Panc1 (cell line): ENCODE measurements around the gene TMEM165. TPM values are rescaled to one million over a fixed set of nuclear protein-coding genes. Genes with fewer than 3 reads are reported as not detected.

Source experiments
- ATAC-seq: fragments of 200-7000 bp; cut with Tn5 transposase; 2 replicates; pipeline ENCODE4 v1.9.1; 2020; ENCODE audit warnings: mild to moderate bottlenecking, moderate library complexity
- BruUV-seq: library from RNA; stranded (reverse); fragments of 400-500 nt; replicated peaks from 2 replicates; lab custom pipeline; 2021; lab: Mats Ljungman, UMichigan
- CTCF ChIA-PET: fragments of 300-600 bp; sonication (Branson Sonifier 250); formaldehyde crosslinking; loops from one replicate; lab custom pipeline; 2022; ENCODE audit warnings: antibody characterized with exemption; lab: Charles Lee
- POLR2A ChIA-PET: fragments of 300-600 bp; sonication (Branson Sonifier 250); formaldehyde crosslinking; loops from one replicate; lab custom pipeline; 2022; ENCODE audit warnings: antibody characterized with exemption; lab: Charles Lee
- DNase-seq: peaks from one replicate; pipeline ENCODE4 v3.0.0-alpha.2; 2010; ENCODE audit warnings: low read depth, low spot score
- H3K27ac ChIP-seq: 2 replicates; pipeline ENCODE4 v1.5.1; 2011; ENCODE audit warnings: mild to moderate bottlenecking, low read length, inconsistent platforms
- H3K27me3 ChIP-seq: fragments of 200-500 bp; sonication (Bioruptor generic); 2 replicates; pipeline ENCODE4 v1.6.0; 2014; ENCODE audit warnings: low read length, inconsistent platforms; ENCODE audit not compliant: control insufficient read depth, insufficient read depth
- H3K36me3 ChIP-seq: fragments of 200-500 bp; sonication (Bioruptor generic); 2 replicates; pipeline ENCODE4 v1.5.1; 2014; ENCODE audit warnings: inconsistent platforms, mild to moderate bottlenecking, low read length, moderate library complexity; ENCODE audit not compliant: control insufficient read depth, insufficient read depth
- H3K4me1 ChIP-seq: 2 replicates; pipeline ENCODE4 v1.5.1; 2011; ENCODE audit warnings: inconsistent platforms, mild to moderate bottlenecking, low read length, moderate library complexity; ENCODE audit not compliant: control insufficient read depth, insufficient read depth
- H3K4me3 ChIP-seq, 2 experiments: 2 replicates each; pipeline ENCODE4 v1.5.1; 2011 to 2012; ENCODE audit warnings: low read depth in 2 of 2, low read length in 2 of 2, mild to moderate bottlenecking in 2 of 2, inconsistent platforms in 1 of 2, moderate library complexity in 1 of 2
- H3K9me3 ChIP-seq: fragments of 200-500 bp; sonication (Bioruptor generic); 2 replicates; pipeline ENCODE4 v1.5.1; 2014; ENCODE audit warnings: low read depth, mild to moderate bottlenecking, inconsistent platforms, low read length, moderate library complexity; ENCODE audit not compliant: control insufficient read depth, insufficient read depth
- CTCF ChIP-seq: fragments of 450-650 bp; IDR thresholded peaks from 2 replicates; pipeline ENCODE4 v1.5.1; 2017; ENCODE audit warnings: mild to moderate bottlenecking
- POLR2AphosphoS5 ChIP-seq: IDR thresholded peaks from 2 replicates; pipeline ENCODE4 v1.6.1; 2012; ENCODE audit warnings: mild to moderate bottlenecking, low read depth, low read length, moderate library complexity
- REST ChIP-seq, 2 experiments: IDR thresholded peaks; 2 replicates each; pipeline ENCODE4 v1.6.1; 2011 to 2012; ENCODE audit warnings: low read depth in 2 of 2, control low read depth in 1 of 2, low read length in 1 of 2, mild to moderate bottlenecking in 1 of 2, moderate library complexity in 1 of 2; ENCODE audit not compliant: insufficient read depth in 1 of 2
- SIN3A ChIP-seq: IDR thresholded peaks from 2 replicates; pipeline ENCODE4 v1.6.1; 2012; ENCODE audit warnings: low read depth, mild to moderate bottlenecking, low read length, moderate library complexity, borderline replicate concordance; ENCODE audit not compliant: insufficient read depth
- TCF7L2 ChIP-seq: IDR thresholded peaks from 2 replicates; pipeline ENCODE4 v1.6.1; 2011; ENCODE audit warnings: mild to moderate bottlenecking, low read depth, low read length, inconsistent platforms
- in situ Hi-C: cut with HindIII; loops from 2 replicates; pipeline ENCODE4 v1.10.0; 2016; ENCODE audit warnings: low sequenced_read_pairs, low pct_unique_long_range_greater_than_20kb
- intact Hi-C: fragments of 100-400 bp; cut with micrococcal nuclease; formaldehyde crosslinking; loops from one replicate; pipeline ENCODE4 v1.10.0; 2022; ENCODE audit not compliant: unreplicated experiment
- total RNA-seq: library from RNA; stranded (reverse); gene quantifications from one replicate; pipeline ENCODE4 v1.2.1, GENCODE V29; 2021; ENCODE audit not compliant: unreplicated experiment

TMEM165 gene
- total RNA-seq, 1 experiment from 2014 or later = 54.6 TPM

DNA sequence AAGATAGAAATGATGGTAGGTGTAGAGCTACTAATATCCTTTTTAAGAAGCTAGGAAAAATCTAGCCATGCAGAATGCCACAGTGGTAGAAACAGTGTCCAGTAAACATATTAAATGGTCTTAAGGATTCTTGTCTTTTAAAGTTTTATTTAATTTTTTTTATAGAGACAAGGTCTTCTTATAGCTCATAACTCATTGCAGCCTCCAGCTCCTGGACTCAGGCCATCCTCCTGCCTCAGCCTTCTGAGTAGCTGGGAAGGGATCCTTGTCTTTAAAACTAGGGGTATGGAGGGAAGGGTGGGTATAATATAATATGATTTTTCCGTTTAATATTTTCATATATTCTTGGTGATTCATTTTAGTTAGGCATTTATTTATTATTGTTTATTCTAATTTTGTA lies 3.8 kb downstream of the TMEM165 start:
- ChIA-PET CTCF (interaction anchor here (0.6 kb wide), 1 partner anchor 72 kb away, joined by 4 read pairs; no protein-coding TSS in a partner anchor), POLR2A (interaction anchor here (0.7 kb wide), 1 partner anchor 9 kb away, joined by 4 read pairs; no protein-coding TSS in a partner anchor)
- no TSS peak for BruUV-seq
- in situ Hi-C loops = no loop called here
- Histone ChIP-seq H3K4me3 (no peak overlapping the region), H3K27ac (no peak overlapping the region), H3K27me3 (no peaks in the 10 kb centered on the region), H3K36me3 (peaks cover 8% of the 10 kb centered on the region), H3K9me3 (no peaks in the 10 kb centered on the region), H3K4me1 (peaks cover 9% of the 10 kb centered on the region)
- TF ChIP-seq POLR2AphosphoS5 (no peak), REST (IDR thresholded peaks at IDR 0.05; ENCODE audit: insufficient read depth in 1 of 2, low read depth in 2 of 2, low read length in 1 of 2) (no peak), TCF7L2 (no peak), SIN3A (no peak), CTCF (no peak)
- no peak for DNase-seq
- no peak for ATAC-seq
- intact Hi-C loops = loop anchor here (5.0 kb wide), 1 partner anchor 52 kb away; the partner anchor contains the start of gene SRD5A3

- no peaks in the 10 kb centered on the region for H3K27me3 ChIP-seq
- peaks cover 13% of the 10 kb centered on the region for H3K36me3 ChIP-seq
- in situ Hi-C loops (no loop called here), intact Hi-C loops (no loop called here)
- CTCF ChIA-PET = no interaction called here
- H3K4me1 ChIP-seq = no peaks in the 10 kb centered on the region
- no peak overlapping the region for H3K4me3 ChIP-seq
- no TSS peak for BruUV-seq
- DNase-seq (no peak), ATAC-seq (no peak)
- no peak for TF ChIP-seq SIN3A
- no peak for TF ChIP-seq POLR2AphosphoS5
- no peak for TF ChIP-seq CTCF
- TF ChIP-seq REST (IDR thresholded peaks at IDR 0.05; ENCODE audit: insufficient read depth in 1 of 2, low read depth in 2 of 2, low read length in 1 of 2) = no peak
- TF ChIP-seq TCF7L2 = no peak
- POLR2A ChIA-PET = no interaction called here
- H3K9me3 ChIP-seq = no peaks in the 10 kb centered on the region
- no peak overlapping the region for H3K27ac ChIP-seq
These were observed 9.3 kb downstream of the TMEM165 start for GRCh38 chr4:55405073-55405472.
